HG03520 (cell line): ENCODE measurements around the gene NOTCH2.

ENCODE experiments used
- ATAC-seq: cut with Tn5 transposase; IDR thresholded peaks from one replicate; pipeline ENCODE4 v1.9.1; 2021; ENCODE audit warnings: mild to moderate bottlenecking, moderate library complexity; ENCODE audit not compliant: unreplicated experiment

NOTCH2 gene

GRCh38 chr1:119912963-119913362 is 156.5 kb downstream of the NOTCH2 start:
- ATAC-seq = no peak

DNA sequence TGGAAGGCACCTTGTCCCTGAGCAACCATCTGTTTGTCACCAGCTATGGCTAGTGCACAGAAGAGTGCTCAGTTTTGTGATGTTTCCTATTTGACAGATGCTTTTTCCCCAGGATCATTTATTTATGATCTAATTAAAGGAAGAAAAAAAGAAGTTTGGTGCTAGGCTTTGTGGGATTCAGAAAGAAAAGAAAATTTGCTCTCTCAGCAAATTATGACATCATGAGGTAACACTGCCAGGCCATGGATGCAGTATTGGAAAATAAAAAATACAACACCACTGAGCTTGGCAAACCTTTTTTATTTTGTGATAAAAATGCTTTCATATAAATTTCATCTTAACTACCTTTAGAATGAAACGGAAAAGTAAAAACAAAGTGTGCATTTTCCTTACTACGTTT is 157.7 kb downstream of the NOTCH2 start:
- ATAC-seq = no peak

DNA sequence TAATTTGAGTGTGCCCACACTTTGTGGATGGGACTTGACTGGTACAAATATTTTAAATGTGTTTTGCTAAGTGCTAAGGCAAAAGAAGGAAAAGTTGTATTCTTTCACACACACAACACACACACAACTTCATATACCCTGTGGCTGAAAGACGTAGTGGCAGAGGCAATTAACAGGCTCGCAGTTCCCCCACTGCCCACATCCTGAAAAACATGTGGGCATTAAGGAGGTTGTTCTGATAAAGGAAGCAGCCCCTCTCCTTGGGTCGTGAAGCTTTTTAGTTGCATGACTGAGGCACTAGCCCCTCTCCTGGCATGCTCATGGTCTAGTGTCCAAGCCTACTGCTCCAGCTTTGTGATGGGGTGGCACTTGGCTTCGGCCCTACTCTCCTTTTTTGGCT is 158.8 kb downstream of the NOTCH2 start:
- ATAC-seq = no peak

DNA sequence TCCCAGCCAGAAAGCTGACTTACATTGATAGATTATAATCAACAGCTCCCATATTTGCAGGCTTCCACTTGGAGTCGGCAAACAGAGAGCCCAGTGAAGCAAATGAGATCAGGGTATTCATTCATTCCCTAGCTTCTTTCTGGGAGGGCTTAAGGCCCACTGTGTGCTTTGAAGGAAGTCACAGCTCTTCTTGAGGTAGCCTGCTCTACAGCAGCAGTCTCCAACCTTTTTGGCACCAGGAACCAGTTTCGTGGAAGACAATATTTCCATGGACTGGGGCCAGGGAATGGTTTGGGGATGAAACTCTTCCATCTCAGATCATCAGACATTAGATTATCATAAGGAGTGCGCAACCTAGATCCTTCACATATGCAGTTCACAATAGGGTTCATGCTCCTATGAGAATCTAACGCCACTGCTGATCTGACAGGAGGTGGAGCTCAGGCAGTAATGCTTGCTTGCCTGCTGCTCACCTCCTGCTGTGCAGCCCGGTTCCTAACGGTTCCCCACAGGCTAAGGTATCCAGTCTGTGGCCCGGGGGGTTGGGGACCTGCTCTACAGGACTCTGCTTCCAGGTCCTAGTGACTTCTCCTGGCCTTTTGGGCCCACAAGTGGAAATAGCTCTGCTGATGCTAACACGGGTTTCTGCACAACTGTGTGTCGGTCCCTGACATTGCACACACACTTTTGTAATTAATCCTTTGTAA is 159.4 kb downstream of the NOTCH2 start:
- ATAC-seq = no peak

DNA sequence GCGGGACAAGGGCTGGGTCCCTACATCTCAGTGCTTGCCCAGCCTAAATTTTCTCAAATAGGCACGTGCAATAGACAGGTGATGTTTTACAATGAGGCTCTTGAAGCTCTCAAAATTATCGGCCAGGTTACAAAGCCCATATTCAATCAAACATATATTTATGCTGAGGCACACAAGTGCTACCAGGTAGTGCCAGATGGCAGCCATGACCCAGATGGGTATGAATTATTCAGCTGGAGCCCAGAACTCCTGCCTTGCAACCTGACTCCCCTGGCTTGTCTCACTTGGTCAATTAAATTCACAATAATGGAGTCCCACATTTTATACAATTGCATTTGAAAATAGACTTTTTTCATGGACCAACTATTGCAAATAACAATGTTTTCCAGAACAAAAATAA is 160.8 kb downstream of the NOTCH2 start:
- ATAC-seq = no peak

DNA sequence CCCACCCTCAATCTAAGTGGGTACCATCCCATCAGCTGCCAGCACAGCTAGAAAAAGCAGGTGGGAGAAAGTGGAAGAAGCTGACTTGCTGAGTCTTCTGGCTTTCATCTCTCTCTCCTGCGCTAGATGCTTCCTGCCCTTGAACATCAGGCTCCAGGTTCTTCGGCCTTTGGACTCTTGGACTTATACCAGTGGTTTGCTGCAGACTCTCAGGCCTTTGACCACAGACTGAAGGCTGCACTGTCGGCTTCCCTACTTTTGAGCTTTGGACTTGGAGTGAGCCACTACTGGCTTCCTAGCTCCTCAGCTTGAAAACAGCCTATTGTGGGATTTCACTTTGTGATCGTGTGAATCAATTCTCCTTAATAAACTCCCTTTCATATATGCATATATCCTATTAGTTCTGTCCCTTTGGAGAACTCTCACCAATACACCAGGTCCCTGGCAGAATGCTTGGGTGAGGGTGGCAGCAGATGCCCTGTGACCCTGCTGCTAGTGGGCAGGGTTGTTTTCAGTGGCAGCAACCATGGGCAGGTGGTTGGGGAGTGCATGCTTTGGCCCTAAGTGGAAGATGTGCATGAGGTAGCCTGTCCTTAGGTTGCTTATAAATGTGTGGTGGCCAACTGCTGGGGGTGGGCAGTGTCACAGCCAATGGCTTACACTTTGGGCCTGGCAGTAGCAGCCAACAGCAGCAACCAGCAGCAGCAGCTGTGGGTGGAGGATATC is 162.4 kb downstream of the NOTCH2 start:
- no peak for ATAC-seq

- no peak for ATAC-seq
Measured at GRCh38 chr1:119903443-119903835, 166.0 kb downstream of the NOTCH2 start.

DNA sequence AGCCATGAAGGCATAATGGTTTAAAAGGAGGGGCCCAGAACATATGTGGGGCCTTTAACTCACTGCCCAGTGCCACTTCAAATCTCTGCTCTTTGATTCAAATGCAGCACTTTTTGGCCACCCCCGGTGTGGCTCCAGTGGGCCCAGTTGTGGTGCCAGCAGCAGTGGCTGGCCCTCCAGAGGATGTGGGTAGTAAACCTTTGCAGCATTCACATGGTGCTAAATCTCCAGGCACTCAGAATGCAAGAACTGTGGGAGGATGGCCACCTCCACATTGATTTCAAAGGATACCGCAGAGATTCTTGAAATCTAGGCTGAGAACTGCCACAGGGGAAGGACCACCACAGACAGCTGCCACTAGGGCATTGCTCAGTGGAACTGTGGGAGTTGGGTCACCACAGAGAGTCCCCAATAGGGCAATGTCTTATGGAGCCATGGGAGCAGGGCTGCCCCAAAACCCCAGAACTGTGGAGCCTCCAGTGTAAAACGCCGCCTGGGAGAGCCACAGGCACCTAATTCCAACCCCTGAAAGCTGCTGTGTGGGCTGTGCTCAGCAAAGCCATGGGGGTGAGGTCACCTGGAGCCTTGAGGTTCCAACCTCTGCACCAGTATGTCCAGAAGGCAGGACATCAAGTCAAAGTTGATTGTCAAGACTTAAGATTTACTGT is 166.6 kb downstream of the NOTCH2 start:
- no peak for ATAC-seq

- no peak for ATAC-seq
Measured at GRCh38 chr1:119898981-119899720, 170.3 kb downstream of the NOTCH2 start.

DNA sequence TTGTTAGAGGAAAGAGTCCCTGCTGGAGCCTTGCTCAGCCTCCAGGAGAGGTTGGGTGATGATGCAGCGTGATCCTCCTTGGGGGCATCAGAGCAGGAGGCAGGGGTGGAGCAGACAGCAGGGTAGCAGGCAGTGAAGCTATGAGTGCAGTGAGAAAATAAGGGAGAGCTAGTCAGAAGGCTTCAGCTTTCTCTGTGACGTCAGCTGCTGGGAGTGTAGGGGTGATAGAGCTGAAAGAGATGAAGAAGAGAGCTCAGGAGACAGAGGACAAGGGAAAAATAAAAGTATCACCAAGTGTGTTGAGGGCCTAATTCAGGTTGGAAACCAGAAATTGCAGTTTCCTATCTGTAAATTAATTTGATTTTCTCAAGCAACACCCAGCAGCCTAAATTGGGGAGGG is 170.9 kb downstream of the NOTCH2 start:
- no peak for ATAC-seq

- no peak for ATAC-seq
Measured at GRCh38 chr1:119896303-119896702, 173.2 kb downstream of the NOTCH2 start, which contains the start of gene ADAM30. Gene ADAM30 (minus strand): TSS chr1:119896515. CDS start chr1:119896336, 179 bp downstream.

DNA sequence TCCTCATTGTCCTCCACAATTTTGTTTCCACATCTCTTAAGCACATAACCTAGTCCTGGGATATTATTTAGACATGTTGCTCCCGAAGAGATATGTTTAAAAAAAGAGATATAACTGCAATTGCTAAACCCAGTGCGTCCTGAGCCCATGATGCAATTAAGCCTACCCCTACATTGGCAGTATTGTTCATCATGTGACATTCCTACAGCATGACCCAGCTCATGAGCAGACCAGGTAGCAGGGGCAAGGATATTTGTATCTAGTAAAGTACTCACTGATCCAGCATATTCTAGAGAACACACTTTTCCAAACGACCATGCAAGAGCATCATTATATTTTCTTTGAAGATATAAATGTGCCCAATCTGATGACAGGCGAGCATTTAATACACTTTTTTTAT is 174.4 kb downstream of the NOTCH2 start:
- no peak for ATAC-seq

- no peak for ATAC-seq
Measured at GRCh38 chr1:119893827-119894700, 175.4 kb downstream of the NOTCH2 start.

- no peak for ATAC-seq
Measured at GRCh38 chr1:119893238-119893791, 176.1 kb downstream of the NOTCH2 start.

GRCh38 chr1:119891386-119891785 is 178.1 kb downstream of the NOTCH2 start:
- ATAC-seq = no peak

DNA sequence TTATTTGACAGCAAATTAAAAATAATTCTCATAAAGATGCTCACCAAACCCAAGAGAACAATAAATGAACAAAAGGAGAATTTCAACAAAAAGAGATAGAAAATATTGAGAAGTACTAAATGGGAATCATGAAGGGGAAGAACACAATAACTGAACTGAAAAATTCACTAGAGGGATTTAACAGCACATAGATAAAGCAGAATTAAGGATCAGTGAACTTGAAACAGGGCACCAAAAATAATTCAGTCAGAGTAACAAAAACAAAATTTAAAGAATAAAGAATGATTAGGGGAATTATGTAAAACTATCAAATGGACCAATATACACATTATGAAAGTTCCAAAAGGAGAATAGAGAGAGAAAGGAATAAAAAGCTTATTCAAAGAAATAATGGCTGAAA is 181.0 kb downstream of the NOTCH2 start:
- no peak for ATAC-seq

DNA sequence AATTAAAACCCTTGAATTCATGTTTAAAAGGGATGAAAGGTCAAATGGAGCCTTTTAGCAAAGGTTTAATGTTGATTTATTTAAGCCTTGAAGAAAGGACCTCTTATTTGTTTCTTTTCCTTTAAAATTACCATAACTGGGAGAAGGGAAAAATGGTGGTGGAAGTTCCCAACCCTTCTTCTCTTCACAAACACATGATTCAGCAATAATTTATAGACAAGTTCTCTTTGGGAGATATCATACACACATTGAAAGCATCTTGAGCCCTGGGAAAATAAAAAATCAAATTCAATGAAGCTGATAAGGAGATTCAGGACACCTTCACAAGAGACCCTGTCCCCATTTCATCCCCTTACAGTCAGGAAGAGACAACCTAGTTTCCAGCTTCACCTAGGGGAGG is 182.0 kb downstream of the NOTCH2 start:
- ATAC-seq = no peak

DNA sequence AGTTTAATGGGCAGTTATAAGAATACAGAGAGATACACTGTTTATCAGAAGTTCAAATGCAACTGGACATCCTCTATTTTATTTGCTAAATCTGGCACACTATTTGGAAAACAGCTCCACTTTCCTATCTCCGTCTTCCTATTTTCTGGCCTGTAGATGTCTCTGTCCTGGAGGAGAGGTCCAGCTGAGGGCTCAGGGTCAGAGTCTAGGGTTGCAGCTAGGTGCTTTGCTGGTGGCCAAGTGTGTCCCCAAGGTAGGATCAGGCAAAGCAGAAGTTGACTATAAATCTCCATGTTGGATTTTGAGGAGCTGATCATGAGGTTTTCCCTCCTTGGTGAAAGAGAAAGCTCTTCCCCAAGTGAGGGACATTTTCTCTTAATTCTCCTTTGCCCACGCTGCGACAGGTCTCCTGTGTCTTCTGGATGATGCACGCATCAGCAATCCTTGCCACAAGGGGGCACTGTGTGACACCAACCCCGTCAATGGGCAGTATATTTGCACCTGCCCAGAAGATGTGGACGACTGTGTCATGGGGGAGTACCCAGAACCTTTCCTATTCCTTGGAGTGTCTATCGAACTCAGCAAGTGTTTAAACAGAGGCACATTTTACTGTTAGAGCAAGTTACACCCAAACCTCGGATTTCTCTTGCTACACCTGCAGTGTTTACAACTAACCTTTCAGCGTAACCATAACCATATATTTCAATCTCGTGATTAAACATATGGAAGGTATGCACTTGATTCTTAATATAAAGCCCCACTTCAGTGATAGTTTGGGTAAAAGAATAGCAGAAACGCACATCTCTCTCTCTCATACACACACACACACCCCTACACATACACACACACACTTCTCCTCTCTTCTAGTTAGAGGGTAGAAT is 183.3 kb downstream of the NOTCH2 start:
- no peak for ATAC-seq

- no peak for ATAC-seq
Measured at GRCh38 chr1:119884711-119885110, 184.8 kb downstream of the NOTCH2 start.
